ENCODE data around the gene KREMEN2.
"Not testable (repeated sequence)": the region's sequence is repeated elsewhere in the genome, so short reads cannot be mapped to it uniquely, and the experiment has no call there.

KREMEN2 gene, protein sequence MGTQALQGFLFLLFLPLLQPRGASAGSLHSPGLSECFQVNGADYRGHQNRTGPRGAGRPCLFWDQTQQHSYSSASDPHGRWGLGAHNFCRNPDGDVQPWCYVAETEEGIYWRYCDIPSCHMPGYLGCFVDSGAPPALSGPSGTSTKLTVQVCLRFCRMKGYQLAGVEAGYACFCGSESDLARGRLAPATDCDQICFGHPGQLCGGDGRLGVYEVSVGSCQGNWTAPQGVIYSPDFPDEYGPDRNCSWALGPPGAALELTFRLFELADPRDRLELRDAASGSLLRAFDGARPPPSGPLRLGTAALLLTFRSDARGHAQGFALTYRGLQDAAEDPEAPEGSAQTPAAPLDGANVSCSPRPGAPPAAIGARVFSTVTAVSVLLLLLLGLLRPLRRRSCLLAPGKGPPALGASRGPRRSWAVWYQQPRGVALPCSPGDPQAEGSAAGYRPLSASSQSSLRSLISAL

DNA sequence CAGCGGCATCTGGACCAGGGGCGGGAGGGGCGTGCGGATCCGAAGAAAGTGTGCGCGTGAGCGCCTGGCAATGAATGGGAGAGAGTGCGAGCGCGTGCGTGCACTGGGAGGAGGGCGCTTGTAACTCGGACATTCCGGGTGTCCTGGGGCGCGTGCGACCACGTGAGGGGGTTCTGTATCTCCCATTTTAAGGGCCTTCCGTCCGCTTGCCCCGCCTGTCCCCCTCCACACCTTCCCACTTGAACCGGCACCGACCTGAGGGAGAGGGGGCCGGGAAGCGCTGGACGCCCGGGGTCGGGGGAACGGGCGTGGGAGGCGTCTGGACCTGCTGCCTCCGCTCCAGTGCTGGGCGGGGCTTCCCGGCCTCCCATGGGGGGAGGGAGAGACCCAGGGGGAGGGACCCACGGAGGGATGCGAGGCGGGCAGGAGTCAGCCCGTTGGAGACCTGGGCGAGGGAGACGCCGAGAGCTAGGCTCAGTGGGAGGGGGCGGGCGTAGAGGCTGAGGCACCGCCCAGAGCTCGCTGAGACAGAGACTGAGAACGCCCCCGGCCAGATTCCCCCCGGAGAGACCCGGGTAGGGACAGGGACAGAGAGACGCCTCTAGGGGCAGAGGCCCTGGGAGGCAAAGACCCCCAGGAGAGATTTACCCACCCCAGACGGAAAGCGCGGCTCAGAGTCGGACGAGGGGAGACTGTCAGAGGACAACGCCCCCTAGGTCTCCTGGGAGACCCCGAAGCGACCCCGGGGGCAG is at the start of gene KREMEN2:
Gene KREMEN2, plus strand, starts transcription at position 553 of the 752 bp plus-strand sequence. CDS start 246 bp downstream, outside the sequence.
- no peak for DNase-seq (ENCODE audit: low read depth)

GRCh38 chr16:2915196-2915929 is 48.7 kb upstream of the KREMEN2 start:
- DNase-seq (ENCODE audit: low read depth) = no peak

DNA sequence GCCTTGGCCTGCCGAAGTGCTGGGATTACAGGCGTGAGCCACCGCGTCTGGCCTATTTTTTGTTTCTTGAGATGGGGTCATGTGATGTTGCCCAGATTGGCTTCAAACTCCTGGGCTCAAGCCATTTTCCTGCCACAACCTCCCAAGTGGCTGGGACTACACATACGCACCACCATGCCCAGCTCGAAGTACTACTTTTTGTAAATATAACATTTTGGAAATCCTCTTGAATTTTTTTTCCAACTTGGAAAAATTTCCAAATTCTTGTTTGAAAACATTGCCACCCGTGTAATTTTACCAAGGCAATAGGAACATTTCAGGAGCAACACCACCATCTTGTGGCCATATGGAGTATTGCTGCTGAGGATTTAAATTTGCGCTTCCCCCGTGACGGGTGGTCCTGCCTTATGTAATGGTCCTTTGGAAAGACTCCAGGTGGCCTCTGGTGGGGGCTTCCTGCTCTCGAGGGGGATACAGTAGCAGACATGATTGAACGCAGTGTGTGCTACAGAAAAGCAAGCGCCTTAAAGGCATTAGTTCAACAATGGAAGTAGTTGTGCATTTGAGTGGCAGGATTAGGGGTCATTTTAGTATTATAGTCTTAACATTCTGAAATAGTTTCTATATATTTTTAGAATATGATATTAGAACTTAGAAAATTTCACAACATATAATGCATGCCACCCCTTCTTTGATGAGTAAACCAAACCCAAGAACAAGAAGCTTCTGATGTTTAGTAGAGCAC is 44.4 kb upstream of the KREMEN2 start:
- DNase-seq (ENCODE audit: low read depth) = peak; percentile 59

- DNase-seq (ENCODE audit: low read depth) = no peak
Observed at GRCh38 chr16:2923481-2923880, 40.6 kb upstream of the KREMEN2 start.

DNA sequence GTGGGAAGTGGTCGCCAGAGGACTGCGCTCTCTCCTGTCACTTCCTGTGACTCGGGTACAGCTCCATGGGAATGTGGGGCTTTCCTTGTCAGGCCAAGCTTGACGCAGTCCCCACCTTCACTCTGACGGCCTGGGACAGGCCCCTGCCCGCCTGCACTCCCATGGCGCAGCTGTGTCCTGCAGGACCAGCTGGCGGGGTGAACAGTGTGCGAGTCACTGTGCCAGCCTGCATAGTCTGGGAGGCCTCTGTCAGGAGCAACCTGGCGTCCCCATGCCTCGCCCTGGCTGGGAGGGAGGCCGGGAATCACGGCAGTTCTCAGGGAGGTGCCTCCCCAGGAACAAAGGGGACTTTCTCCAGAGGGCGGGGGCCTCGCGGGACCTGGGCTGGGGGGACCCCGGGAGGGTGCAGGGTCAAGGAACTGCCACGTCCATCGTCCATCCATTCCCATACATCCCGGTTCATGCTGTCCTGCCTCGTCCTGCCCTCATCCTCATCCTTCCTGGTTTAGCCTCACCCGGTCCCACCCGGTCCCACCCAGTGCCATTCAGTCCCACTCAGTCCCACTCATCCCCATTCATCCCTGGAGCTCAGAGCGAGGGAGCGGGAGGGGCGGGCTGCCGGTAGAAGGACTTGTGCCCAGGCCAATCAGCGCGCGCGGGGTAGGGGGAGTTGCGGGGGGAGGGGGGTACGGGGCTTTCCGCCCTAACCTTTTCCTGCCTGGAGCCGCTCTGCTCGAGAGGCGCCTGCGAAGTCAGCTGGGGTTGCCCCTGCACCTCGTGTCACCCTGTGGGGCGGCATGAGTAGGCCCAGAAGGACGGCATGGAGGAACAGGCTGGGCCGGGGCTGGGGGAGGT is 38.9 kb upstream of the KREMEN2 start:
- no peak for DNase-seq (ENCODE audit: low read depth)

DNA sequence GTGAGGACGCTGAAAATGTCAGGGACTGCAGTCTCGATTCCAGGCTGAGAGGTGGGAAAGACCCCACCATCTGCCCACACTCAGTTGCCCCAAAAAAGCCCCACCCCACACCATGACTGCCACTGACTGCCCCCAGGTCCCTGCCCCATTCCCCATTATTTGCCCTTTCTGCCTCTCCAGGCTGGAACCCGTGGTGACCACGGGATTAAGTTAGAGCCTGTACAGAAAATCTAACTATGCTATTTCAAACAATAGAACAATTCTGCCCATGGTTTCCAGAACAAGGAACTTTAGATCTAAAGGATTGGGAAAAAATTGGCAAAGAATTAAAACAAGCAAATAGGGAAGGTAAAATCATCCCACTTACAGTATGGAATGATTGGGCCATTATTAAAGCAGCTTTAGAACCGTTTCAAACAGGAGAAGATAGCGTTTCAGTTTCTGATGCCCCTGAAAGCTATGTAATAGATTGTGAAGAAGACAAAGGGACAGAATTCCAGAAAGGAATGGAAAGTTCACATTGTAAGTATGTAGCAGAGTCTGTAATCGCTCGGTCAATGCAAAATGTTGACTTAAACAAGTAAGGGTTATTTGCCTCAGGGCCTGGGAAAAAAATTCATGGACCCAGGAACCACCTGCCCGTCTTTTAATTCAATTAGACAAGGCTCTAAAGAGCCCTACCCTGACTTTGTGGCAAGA is 38.0 kb upstream of the KREMEN2 start:
- no peak for DNase-seq (ENCODE audit: low read depth)

DNA sequence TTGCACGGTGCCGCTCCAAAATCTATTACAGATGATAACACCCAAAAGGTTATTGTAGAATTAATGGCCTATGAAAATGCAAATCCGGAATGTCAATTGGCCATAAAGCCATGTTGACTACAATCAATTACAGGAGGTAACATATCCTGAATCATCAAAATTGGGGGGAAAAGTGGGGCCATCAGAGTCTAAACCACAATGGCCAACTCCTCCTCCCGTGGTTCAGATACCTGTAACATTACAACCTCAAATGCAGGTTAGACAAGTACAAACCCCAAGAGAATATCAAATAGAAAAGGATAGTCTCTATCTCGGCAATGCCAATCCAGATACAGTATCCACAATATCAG is 37.5 kb upstream of the KREMEN2 start:
- no peak for DNase-seq (ENCODE audit: low read depth)

- peak; percentile 69 for DNase-seq (ENCODE audit: low read depth)
Observed at GRCh38 chr16:2927010-2927646, 36.9 kb upstream of the KREMEN2 start.

DNA sequence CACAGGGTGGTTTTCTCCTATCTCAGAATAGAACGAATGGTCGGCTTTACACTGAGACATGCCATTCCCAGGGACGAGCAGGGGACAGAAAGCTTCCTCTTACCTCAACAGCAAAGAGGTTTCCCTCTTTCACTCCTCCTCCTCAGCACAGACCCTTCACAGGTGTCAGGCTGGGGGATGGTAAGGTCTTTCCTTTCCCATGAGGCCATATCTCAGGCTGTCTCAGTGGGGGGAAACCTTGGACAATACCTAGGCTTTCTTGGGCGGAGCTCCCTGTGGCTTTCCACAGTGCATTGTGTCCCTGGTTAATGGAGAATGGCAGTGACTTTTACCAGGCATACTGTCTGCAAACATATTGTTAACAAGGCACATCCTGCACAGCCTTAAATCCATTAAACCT is 35.9 kb upstream of the KREMEN2 start:
- not testable (repeated sequence) for DNase-seq (ENCODE audit: low read depth)

GRCh38 chr16:2928796-2929195 is 35.3 kb upstream of the KREMEN2 start:
- no peak for DNase-seq (ENCODE audit: low read depth)

DNA sequence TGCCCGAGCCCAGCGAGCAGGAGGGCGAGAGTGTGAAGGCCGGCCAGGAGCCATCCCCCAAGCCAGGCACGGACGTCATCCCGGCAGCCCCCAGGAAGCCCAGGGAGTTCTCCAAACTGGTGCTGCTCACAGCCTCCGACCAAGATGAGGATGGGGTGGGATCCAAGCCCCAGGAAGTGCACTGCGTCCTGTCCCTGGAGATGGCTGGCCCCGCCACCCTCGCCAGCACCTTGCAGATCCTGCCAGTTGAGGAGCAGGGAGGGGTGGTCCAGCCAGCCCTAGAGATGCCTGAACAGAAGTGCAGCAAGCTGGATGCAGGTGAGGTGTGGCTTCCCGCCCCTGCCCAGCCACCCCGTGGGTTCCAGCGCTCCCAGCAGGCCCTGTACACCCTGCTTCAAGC is 34.4 kb upstream of the KREMEN2 start:
- no peak for DNase-seq (ENCODE audit: low read depth)

GRCh38 chr16:2930236-2930635 is 33.8 kb upstream of the KREMEN2 start:
- no peak for DNase-seq (ENCODE audit: low read depth)

GRCh38 chr16:2931231-2931914 is 32.7 kb upstream of the KREMEN2 start:
- not testable (repeated sequence) for DNase-seq (ENCODE audit: low read depth)

GRCh38 chr16:2933136-2933535 is 30.9 kb upstream of the KREMEN2 start:
- DNase-seq (ENCODE audit: low read depth) = no peak

GRCh38 chr16:2933701-2934100 is 30.4 kb upstream of the KREMEN2 start:
- DNase-seq (ENCODE audit: low read depth) = no peak

GRCh38 chr16:2934450-2934849 is 29.6 kb upstream of the KREMEN2 start:
- no peak for DNase-seq (ENCODE audit: low read depth)

- DNase-seq (ENCODE audit: low read depth) = no peak
Observed at GRCh38 chr16:2936436-2937011, 27.6 kb upstream of the KREMEN2 start.

- DNase-seq (ENCODE audit: low read depth) = no peak
Observed at GRCh38 chr16:2937170-2937569, 26.9 kb upstream of the KREMEN2 start.

GRCh38 chr16:2938206-2938605 is 25.9 kb upstream of the KREMEN2 start:
- DNase-seq (ENCODE audit: low read depth) = no peak
